Measurements from ENCODE around the gene ABAT.
A peak's percentile ranks its signal among the peaks of the same experiment; 100 is the strongest.

Gene ABAT

GRCh38 chr16:8804313-8804712 lies 129.9 kb downstream of the ABAT start:
- TF ChIP-seq ARNTL (CRISPR knock-in tag; IDR thresholded peaks at IDR 0.05; ENCODE audit: borderline replicate concordance, low read depth), result no peak
- no peak for TF ChIP-seq BACH2 (CRISPR knock-in tag; IDR thresholded peaks at IDR 0.05; ENCODE audit: borderline replicate concordance)
- no peak for TF ChIP-seq CSRNP3 (CRISPR knock-in tag; IDR thresholded peaks at IDR 0.05)
- no peak for ATAC-seq

- ATAC-seq, result no peak; the same call in 2 of the 3 replicates
- TF ChIP-seq ESRRG (CRISPR knock-in tag; IDR thresholded peaks at IDR 0.05) (no peak), TCF4 (CRISPR knock-in tag; IDR thresholded peaks at IDR 0.05; ENCODE audit: borderline replicate concordance) (peak; percentile 63; the same call in 1 of the 2 replicates), CSRNP3 (CRISPR knock-in tag; IDR thresholded peaks at IDR 0.05) (no peak), ZNF8 (CRISPR knock-in tag; IDR thresholded peaks at IDR 0.05) (no peak)
Observed at GRCh38 chr16:8806272-8806983, 132.0 kb downstream of the ABAT start.

- ATAC-seq, result no peak
- TF ChIP-seq GLIS3 (CRISPR knock-in tag; IDR thresholded peaks at IDR 0.05) (no peak), CSRNP3 (CRISPR knock-in tag; IDR thresholded peaks at IDR 0.05) (no peak), ZNF565 (CRISPR knock-in tag; conservative IDR thresholded peaks at IDR 0.05; ENCODE audit: low read depth) (no peak), BACH2 (CRISPR knock-in tag; IDR thresholded peaks at IDR 0.05; ENCODE audit: borderline replicate concordance) (no peak), ZFP30 (CRISPR knock-in tag; IDR thresholded peaks at IDR 0.05) (no peak), SNAI2 (CRISPR knock-in tag; IDR thresholded peaks at IDR 0.05) (no peak), TOX (CRISPR knock-in tag; IDR thresholded peaks at IDR 0.05; ENCODE audit: borderline replicate concordance) (no peak), POU6F1 (CRISPR knock-in tag; IDR thresholded peaks at IDR 0.05; ENCODE audit: borderline replicate concordance, low read depth) (no peak), ARNTL (CRISPR knock-in tag; IDR thresholded peaks at IDR 0.05; ENCODE audit: borderline replicate concordance, low read depth) (no peak), TCF4 (CRISPR knock-in tag; IDR thresholded peaks at IDR 0.05; ENCODE audit: borderline replicate concordance) (no peak), ZFP3 (CRISPR knock-in tag; IDR thresholded peaks at IDR 0.05) (no peak), TSHZ2 (CRISPR knock-in tag; IDR thresholded peaks at IDR 0.05) (no peak), PATZ1 (CRISPR knock-in tag; IDR thresholded peaks at IDR 0.05; ENCODE audit: borderline replicate concordance) (no peak), OSR1 (CRISPR knock-in tag; IDR thresholded peaks at IDR 0.05) (no peak)
Observed at GRCh38 chr16:8807189-8807588, 132.8 kb downstream of the ABAT start.

Data from SK-N-SH treated with all-trans-retinoic acid at 6 μM for 48 hours (cell line).